ENCODE measurements around the gene NSMCE1. TPM values are rescaled to one million over a fixed set of nuclear protein-coding genes. Genes with fewer than 3 reads are reported as not detected.

NSMCE1 gene
- total and polyA plus RNA-seq, 2 of the 8 experiments (the other 6 are each of a cell fraction or from before 2014, with no cell fraction given): 8.1 to 16.6 TPM

- no peak for TF ChIP-seq KDM4A (IDR thresholded peaks at IDR 0.05; ENCODE audit: low read depth, low read length, severe bottlenecking)
Measured at GRCh38 chr16:27256861-27257260, 11.7 kb downstream of the NSMCE1 start (continued).

All from H1 (cell line).